ENCODE data around the gene NPHP4.

Gene NPHP4

DNA sequence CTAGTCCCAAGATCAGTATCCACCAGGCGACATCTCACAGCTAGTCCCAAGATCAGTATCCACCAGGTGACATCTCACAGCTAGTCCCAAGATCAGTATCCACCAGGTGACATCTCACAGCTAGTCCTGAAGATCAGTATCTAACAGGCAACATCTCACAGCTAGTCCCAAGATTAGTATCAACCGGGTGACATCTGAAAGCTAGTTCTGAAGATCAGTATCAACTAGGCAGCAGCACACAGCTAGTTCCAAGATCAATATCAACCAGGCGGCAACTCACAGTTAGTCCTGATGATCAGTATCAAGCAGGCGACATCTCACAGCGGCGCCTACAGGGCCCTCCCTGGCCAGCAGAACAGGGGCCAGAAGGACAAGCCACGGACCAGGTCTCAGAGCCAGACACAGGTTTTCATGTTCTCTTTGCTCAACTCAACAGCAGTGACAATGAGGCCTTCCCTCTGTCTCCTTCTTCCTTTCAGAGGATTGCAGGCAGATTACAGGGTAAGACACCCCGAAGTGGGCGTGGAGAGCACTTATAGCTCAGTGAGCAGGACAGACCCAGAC lies 32.5 kb downstream of the NPHP4 start:
- Histone ChIP-seq H3K27me3 (ENCODE audit: control insufficient read depth, low read length) (no peaks in the 10 kb centered on the region), H3F3A (ENCODE audit: control insufficient read depth, insufficient read depth) (no peaks in the 10 kb centered on the region), H4K20me1 (ENCODE audit: control insufficient read depth, insufficient read depth, low read depth, low read length) (no peaks in the 10 kb centered on the region), H3K36me3 (ENCODE audit: control insufficient read depth, low read length) (no peaks in the 10 kb centered on the region), H3K4me2 (ENCODE audit: low read length) (no peak overlapping the region), H3K4me1 (ENCODE audit: control insufficient read depth, low read length) (peaks cover 8% of the 10 kb centered on the region), H3K79me2 (ENCODE audit: control insufficient read depth, low read length) (no peaks in the 10 kb centered on the region), H3K9me2 (replicated peaks; ENCODE audit: control insufficient read depth, low read length) (no peaks in the 10 kb centered on the region), H3K4me3 (ENCODE audit: low read length) (no peak overlapping the region), H3K27ac (ENCODE audit: low read depth, low read length) (no peak overlapping the region), H3K9me3 (ENCODE audit: control insufficient read depth, insufficient read depth, low read length) (no peaks in the 10 kb centered on the region)
- TF ChIP-seq, protein P1, sequence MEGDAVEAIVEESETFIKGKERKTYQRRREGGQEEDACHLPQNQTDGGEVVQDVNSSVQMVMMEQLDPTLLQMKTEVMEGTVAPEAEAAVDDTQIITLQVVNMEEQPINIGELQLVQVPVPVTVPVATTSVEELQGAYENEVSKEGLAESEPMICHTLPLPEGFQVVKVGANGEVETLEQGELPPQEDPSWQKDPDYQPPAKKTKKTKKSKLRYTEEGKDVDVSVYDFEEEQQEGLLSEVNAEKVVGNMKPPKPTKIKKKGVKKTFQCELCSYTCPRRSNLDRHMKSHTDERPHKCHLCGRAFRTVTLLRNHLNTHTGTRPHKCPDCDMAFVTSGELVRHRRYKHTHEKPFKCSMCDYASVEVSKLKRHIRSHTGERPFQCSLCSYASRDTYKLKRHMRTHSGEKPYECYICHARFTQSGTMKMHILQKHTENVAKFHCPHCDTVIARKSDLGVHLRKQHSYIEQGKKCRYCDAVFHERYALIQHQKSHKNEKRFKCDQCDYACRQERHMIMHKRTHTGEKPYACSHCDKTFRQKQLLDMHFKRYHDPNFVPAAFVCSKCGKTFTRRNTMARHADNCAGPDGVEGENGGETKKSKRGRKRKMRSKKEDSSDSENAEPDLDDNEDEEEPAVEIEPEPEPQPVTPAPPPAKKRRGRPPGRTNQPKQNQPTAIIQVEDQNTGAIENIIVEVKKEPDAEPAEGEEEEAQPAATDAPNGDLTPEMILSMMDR (IDR thresholded peaks at IDR 0.05; ENCODE audit: low read depth, low read length, poor library complexity, severe bottlenecking), result no peak
- TF ChIP-seq EZH2phosphoT487 (IDR thresholded peaks at IDR 0.05; ENCODE audit: borderline replicate concordance, low read length), result no peak

DNA sequence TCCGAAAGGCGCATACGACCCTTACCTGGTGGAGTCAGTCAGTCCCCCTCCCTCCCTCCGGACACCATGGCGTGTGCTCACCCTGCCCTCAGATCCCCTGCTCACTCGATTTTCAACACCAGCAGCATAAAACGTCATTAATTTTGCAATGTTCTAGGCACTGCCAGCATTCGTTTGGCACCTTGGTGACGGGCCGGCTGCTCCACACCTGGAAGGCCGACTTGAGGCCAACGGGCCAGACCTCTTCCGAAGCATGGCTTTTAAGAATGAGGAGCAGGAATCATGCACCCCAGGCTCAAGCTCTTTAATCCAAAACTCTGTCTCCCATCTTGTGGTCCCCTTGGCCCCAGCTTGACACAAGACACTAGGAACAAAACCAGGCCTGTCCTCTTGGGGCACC lies 33.1 kb downstream of the NPHP4 start:
- Histone ChIP-seq H3K4me2 (ENCODE audit: low read length) (no peak overlapping the region), H3K36me3 (ENCODE audit: control insufficient read depth, low read length) (no peaks in the 10 kb centered on the region), H3F3A (ENCODE audit: control insufficient read depth, insufficient read depth) (no peaks in the 10 kb centered on the region), H3K79me2 (ENCODE audit: control insufficient read depth, low read length) (no peaks in the 10 kb centered on the region), H3K4me3 (ENCODE audit: low read length) (no peak overlapping the region), H3K9me3 (ENCODE audit: control insufficient read depth, insufficient read depth, low read length) (no peaks in the 10 kb centered on the region), H3K4me1 (ENCODE audit: control insufficient read depth, low read length) (peaks cover 13% of the 10 kb centered on the region), H3K27ac (ENCODE audit: low read depth, low read length) (no peak overlapping the region), H4K20me1 (ENCODE audit: control insufficient read depth, insufficient read depth, low read depth, low read length) (no peaks in the 10 kb centered on the region), H3K27me3 (ENCODE audit: control insufficient read depth, low read length) (no peaks in the 10 kb centered on the region), H3K9me2 (replicated peaks; ENCODE audit: control insufficient read depth, low read length) (no peaks in the 10 kb centered on the region)
- TF ChIP-seq EZH2phosphoT487 (IDR thresholded peaks at IDR 0.05; ENCODE audit: borderline replicate concordance, low read length), result no peak
- TF ChIP-seq, protein P1 (IDR thresholded peaks at IDR 0.05; ENCODE audit: low read depth, low read length, poor library complexity, severe bottlenecking), result no peak

DNA sequence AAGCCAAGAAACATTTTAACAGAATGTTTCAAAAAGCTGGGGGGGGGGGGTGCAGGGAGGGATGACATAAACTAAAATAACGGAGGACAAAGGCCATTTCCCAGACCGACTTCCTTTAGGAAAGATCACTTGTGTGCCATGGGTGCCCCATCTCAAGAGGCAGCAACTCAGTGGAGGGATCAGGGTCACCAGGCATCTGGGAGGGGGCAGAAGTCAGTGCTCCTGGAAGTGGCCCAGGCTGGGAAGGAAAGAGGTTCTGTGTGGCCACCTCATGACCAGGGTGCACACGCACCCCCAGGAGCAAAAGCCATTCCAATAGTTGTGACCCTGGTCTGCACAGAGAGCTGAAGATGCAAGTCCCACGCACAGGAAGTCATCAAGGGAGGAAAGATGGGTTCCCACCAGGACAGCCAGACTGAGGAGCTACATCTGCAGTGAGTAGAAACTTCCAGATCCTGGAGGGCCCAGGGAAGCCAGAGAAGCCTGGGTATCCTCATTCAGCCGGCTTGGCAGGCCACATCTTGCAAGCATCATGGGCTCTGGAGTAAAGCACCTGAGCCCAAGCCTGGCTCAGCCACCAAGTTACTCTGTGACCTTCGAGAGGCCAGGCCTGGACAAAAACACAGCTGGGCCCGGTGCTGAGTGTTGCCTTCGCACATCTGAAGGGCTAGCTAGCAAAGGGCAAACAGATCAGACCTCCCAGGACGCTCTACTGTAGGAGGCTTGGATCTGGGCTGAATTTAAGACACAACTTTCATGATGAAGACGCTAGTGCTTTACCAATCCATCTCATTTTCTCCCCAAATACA lies 36.0 kb downstream of the NPHP4 start:
- TF ChIP-seq EZH2phosphoT487 (IDR thresholded peaks at IDR 0.05; ENCODE audit: borderline replicate concordance, low read length), result no peak
- TF ChIP-seq, protein P1 (IDR thresholded peaks at IDR 0.05; ENCODE audit: low read depth, low read length, poor library complexity, severe bottlenecking), result no peak
- H3K4me2 ChIP-seq (ENCODE audit: low read length), result no peak overlapping the region
- no peak overlapping the region for H3K27ac ChIP-seq (ENCODE audit: low read depth, low read length)
- H3K9me2 ChIP-seq (replicated peaks; ENCODE audit: control insufficient read depth, low read length), result no peaks in the 10 kb centered on the region
- H3K4me3 ChIP-seq (ENCODE audit: low read length), result no peak overlapping the region
- peaks cover 13% of the 10 kb centered on the region for H3K4me1 ChIP-seq (ENCODE audit: control insufficient read depth, low read length)
- no peaks in the 10 kb centered on the region for H3K9me3 ChIP-seq (ENCODE audit: control insufficient read depth, insufficient read depth, low read length)
- no peaks in the 10 kb centered on the region for H3K36me3 ChIP-seq (ENCODE audit: control insufficient read depth, low read length)
- no peaks in the 10 kb centered on the region for H3K27me3 ChIP-seq (ENCODE audit: control insufficient read depth, low read length)
- no peaks in the 10 kb centered on the region for H3F3A ChIP-seq (ENCODE audit: control insufficient read depth, insufficient read depth)
- H3K79me2 ChIP-seq (ENCODE audit: control insufficient read depth, low read length), result no peaks in the 10 kb centered on the region
- H4K20me1 ChIP-seq (ENCODE audit: control insufficient read depth, insufficient read depth, low read depth, low read length), result no peaks in the 10 kb centered on the region
